Stimulated activated CD4-positive, alpha-beta T cell treated with anti-CD3 and anti-CD28 coated beads, Interleukin-2, amount 100 ng/mL, for 4 hours (primary cell): ENCODE measurements around the gene CIAO3.

Experiments
- DNase-seq: peaks from one replicate; pipeline ENCODE4 v3.0.0-alpha.2; 2020; ENCODE audit warnings: low read depth

CIAO3 gene

GRCh38 chr16:709566-710499 lies 31.0 kb downstream of the CIAO3 start:
- no peak for DNase-seq

- DNase-seq: no peak
Measured at GRCh38 chr16:708959-709358, 31.8 kb downstream of the CIAO3 start.

DNA sequence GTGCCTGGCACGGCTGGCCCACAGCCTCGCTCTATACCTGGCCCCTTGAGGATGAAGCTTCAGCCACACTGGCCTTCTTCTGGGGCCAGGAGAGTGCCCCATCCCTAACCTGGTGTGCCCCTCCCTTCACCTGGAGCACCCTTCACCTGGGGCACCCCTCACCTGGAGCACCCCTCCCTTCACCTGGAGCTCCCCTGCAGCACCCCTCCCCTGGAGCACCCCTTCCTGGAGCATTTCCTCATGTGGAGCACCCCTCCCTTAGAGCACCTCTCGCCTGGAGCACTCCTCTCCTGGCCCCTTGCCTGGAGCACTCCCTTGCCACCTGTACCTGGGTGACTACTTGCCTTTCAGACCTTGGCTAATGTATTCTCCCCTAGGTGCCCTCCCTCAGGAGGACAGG lies 32.8 kb downstream of the CIAO3 start:
- DNase-seq: no peak

DNA sequence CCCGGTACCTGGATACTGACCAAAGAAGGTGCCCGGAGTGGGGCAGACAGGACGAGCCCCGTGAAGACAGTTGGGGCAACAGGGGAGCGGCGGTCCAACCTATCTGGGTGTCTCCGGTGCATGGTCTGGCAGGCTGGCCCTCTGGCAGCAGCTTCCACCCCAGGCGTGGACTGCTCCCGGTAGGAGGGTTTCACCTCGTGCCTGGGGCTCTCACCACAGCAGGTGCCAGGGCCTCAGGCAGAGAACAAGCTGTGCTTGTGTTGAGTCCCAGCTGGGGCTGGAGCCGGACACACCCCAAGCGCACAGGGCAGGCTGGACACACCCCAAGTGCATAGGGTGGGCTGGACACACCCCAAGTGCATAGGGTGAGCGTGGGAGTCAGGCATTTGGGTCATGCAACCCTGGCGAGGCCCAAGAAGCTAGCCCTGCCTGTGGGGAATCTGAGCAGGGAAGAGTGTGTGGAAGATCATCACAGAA lies 33.7 kb downstream of the CIAO3 start:
- no peak for DNase-seq

GRCh38 chr16:706189-707061 lies 34.4 kb downstream of the CIAO3 start:
- DNase-seq: no peak

DNA sequence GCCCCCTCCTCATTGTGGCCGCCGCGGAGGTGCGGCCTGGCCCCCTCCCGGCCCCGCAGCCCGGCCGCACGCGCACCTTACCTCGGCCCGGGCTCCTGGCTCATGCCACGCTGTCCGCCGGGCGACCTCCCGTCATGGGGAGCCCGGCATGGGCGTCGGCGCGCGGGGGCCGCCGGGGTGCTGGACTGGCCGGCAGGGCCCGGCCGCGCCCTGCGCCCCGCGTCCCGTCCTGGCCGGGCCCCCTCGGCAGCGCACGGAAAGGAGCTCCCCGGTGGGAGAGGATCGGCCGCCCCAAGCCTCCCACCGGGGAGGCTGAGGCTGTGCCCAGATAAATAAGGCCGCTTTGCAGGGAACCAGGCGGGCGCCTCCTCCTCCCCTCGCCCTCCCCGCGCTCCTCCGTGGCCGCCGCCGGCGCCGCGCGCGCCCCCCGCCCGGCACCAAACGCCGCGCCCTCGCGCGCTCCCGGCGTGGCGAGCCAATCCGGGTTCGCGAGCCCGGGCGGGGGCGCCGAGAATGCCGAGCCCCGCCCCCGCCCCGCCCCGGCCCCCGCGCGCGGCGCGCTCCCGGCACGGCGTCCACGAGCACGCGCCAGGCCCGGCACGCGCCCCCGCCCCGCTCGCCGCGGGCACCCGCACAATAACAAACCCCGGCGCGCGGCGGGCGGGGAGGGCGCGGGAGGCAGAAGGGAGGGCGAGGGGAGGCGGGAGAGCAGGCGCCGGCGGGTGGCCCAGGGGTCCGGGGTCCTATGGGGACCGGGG lies 35.2 kb downstream of the CIAO3 start, which contains the start of gene FBXL16:
Gene FBXL16, minus strand, starts transcription at position 371 of the 758 bp plus-strand sequence. CDS start 8,396 bp downstream, outside the sequence.
- no peak for DNase-seq

- DNase-seq: no peak
Measured at GRCh38 chr16:704552-705380, 36.0 kb downstream of the CIAO3 start.

DNA sequence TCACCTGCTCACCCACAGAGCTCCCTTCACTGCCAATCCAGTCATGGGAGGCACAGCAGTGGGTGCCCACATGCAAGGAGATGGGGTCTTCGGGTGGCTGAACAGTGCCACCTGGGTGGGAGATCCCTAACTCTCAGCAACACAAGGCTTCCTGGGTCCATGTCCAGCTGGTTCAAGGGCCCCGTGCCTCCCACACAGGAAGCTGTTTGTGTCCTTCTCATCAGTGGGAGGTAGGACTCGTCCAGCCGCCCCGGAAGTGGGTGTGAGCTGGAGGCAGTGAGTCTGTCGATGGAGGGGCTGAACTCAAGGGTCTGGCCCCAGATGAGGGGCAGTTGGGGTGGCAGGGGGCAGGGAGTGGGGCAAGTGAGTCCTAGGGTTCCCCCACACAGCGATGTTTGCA lies 36.8 kb downstream of the CIAO3 start:
- no peak for DNase-seq

DNA sequence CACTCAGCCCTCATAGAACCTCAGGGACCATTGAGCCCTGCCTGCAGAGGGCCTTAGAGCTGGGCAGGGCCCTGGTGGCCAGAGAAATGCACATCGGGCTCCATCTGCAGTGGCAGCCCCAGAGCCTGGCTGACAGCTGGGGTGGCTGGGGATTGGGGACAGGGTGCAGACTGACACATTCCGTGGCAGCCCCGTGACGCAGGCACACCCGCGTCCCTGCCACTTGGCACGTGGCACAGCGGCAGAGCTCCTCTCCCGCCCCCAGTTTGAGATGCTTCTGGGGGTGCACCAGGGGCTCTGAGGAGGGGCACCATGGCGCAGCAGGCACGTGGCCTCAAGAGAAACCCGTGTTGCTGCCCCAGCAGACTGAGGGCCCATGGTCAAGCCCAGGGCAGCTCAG lies 37.4 kb downstream of the CIAO3 start:
- DNase-seq: no peak

- DNase-seq: no peak
Measured at GRCh38 chr16:702341-702740, 38.5 kb downstream of the CIAO3 start.

DNA sequence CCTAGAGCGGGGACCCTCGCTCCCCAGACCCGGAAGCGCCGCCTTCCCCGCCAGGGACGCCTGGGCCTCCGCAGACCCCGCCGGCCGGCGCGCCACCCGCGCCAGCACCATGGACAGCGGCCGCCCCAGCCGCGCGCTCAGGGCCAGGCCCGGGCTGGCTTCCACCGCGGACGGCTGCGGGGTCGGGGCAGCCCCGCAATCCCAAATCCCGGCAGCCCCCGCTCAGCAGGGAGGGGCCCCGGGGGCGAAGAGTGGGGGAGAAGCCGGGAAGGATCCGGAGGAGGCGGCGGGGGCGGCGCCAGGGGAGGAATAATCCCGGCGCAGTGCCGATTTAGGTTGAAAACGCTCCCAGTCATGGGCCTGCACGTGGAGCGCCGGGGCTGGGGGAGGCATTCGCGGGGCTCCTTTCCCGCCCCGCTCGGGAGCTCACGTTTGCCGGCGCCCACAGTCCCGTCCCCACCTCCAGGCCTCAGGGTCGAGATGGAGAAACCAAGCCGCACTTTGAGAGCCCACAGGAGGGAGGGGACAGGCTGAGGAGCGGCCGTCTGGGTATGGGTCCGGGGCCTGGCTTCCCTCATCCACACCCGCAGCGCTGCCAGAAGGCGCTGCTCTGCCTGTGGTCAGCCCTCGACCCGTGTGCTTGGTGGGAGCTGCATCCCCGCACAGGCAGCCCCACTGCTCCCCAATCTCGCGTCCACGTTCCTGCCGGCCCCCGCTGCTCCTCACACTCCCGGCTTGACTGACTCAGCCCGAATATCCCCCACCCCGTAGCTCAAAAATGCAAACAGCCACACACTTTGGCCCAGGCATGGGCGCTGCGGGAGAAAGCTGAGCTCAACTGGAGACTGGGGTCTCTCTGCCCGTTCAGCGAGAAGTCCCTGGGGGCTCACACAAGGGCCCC lies 39.9 kb downstream of the CIAO3 start:
- no peak for DNase-seq

DNA sequence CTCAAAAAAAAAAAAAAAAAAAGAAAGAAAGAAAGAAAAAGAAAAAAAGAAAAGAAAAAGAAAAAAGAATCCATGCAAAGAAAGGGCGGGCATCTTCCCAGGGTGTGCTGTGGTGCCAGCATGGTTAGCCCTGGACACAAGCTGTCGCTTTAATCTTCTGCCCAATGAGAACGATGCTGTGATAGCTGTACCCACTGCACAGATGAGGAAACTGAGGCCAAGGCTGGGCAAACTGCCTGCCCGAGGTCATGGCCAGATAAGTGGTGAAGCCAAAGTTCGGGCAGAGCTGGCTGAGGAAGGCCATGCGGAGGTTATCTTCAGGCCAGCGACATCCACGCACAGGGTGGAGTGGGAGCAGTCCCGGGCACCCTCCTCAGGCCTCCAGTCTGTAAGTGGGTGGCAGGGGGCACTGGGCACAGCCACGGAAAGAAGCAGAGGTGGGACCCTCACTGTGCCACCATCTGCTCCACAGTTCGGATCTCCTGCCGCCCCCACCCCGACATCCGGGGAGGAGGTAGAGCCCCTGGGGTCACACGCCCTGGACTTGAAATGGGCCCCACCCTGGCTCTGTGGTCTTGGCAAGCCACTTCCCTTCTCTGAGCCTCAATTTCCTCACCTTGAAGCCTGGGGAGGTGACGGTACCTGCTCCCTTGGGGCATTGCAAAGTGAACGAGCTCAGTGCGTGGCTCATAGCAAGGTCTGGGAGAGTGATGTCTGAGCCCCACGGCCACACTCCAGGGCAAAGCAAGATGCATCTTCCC lies 41.7 kb downstream of the CIAO3 start:
- no peak for DNase-seq

DNA sequence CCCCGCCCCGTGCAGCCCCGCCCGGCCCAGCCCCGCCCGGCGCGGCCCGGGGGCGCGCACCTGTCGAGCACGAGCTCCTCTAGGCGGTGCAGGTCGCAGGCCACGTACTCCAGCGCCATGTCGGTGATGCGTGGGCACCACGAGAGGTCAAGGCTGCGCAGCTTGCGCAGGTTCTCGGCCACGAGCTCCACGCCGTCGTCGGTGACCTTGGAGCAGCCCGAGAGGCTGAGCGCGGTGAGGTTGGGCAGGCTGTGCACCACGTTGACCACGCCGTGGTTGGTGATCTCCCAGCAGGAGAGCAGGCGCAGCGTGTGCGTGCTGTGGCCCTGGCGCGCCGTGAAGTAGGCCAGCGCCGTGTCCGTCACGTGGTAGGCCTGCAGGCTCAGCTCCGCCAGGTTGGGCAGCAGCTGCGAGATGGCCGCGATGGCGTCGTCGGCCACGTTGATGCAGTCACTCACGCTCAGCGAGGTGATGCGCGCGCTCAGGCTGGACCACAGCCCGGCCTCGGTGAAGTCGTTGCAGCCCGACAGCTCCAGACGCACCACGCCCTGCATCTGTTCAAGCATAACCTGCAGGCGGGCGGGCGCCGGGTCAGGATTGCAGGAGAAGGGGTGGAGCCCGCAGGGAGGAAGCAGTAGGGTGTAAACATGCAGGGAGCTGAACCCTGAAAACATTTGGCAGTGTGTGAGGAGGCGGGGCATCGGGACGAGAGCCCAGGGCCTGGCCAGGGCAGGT lies 45.3 kb downstream of the CIAO3 start:
- DNase-seq: peak; percentile 59

DNA sequence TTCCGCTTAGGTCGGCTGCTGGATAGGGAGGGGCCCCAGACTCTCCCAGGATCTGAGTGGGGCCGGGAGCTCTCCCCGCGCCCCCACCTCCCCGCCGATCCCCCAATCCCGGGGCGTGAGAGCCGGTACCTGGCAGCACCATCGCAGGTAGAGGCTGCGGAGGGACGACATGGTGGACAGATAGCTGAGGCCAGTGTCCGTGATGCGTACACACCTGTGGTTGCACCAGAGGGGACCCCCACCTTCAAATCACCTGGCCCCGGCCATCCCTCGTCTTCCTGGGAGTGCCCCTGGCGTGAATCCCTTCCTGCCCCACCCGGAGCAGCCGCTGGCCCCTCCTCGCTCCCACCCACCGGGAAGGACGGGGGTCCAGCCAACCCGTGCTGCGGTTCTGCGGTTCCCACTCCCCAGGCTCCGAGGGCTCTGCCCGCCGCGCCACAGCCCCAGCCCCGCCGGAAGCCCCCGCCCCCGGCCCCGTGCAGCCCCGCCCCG lies 45.9 kb downstream of the CIAO3 start:
- DNase-seq: no peak

- DNase-seq: no peak
Measured at GRCh38 chr16:694187-694862, 46.5 kb downstream of the CIAO3 start.

GRCh38 chr16:693766-694165 lies 47.0 kb downstream of the CIAO3 start:
- DNase-seq: no peak

- no peak for DNase-seq
Measured at GRCh38 chr16:693364-693763, 47.4 kb downstream of the CIAO3 start.
